Heart left ventricle (tissue), 13 donors: ENCODE data around the gene NHERF1.

Source experiments
- POLR2A ChIP-seq, 2 donors: fragments of 450-650 bp; IDR thresholded peaks; one replicate each; pipeline ENCODE4 v1.6.1; 2017; ENCODE audit warnings: antibody characterized with exemption in 2 of 2, mild to moderate bottlenecking in 2 of 2, moderate library complexity in 2 of 2
- TF ChIP-seq, protein P1 (sequence below), 12 donors: fragments of 200-600 bp; sonication (generic) in 4 of 12; IDR thresholded peaks; one replicate each; pipeline versions ENCODE4 v1.5.0 to v1.8.0; 2018 to 2022; ENCODE audit warnings: antibody characterized with exemption in 12 of 12, mild to moderate bottlenecking in 5 of 12
- donor health status: ischemic (EF 13 %, LVEDD 7.1; RV severe dilation, severe dysfunction).
- donor health status: DM: no; HTN: yes; CAD: no.
- donor health status: DM: no; HTN: no; CAD: no.
- donor health status: ischemic (EF 25% LVEDD 6.9; RV normal size, moderate dysfunction).
- donor health status: ischemic (EF 25% LVEDD 5.7; RV mildly dilated, moderate dysfunction).
- donor health status: ischemic (EF 35%, LVEDD 5.7; RV mildly dilated, moderate dysfunction).
- donor health status: nonischemic (EF 11% LVEDD 7.7; RV severe dilation, severe dysfunction).
- donor health status: DM: yes; HTN: yes; CAD: no.
- donor health status: PGD.
- donor health status: ischemic (EF 29% LVEDD 5.4; RV normal size, mild dysfunction).
- donor health status: nonischemic (EF 23%, LVEDD 6.1; RV moderate dilation, normal function).

GRCh38 chr17:74803971-74804370 lies 55.5 kb downstream of the NHERF1 start:
- TF ChIP-seq, protein P1, sequence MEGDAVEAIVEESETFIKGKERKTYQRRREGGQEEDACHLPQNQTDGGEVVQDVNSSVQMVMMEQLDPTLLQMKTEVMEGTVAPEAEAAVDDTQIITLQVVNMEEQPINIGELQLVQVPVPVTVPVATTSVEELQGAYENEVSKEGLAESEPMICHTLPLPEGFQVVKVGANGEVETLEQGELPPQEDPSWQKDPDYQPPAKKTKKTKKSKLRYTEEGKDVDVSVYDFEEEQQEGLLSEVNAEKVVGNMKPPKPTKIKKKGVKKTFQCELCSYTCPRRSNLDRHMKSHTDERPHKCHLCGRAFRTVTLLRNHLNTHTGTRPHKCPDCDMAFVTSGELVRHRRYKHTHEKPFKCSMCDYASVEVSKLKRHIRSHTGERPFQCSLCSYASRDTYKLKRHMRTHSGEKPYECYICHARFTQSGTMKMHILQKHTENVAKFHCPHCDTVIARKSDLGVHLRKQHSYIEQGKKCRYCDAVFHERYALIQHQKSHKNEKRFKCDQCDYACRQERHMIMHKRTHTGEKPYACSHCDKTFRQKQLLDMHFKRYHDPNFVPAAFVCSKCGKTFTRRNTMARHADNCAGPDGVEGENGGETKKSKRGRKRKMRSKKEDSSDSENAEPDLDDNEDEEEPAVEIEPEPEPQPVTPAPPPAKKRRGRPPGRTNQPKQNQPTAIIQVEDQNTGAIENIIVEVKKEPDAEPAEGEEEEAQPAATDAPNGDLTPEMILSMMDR (IDR thresholded peaks at IDR 0.05), result no peak
- TF ChIP-seq POLR2A (IDR thresholded peaks at IDR 0.05), result no peak
